ENCODE data around the gene ATP1A2. TPM values are rescaled to one million over a fixed set of nuclear protein-coding genes. Genes with fewer than 3 reads are reported as not detected.

ATP1A2 gene
- total RNA-seq, 3 donors from 2014 or later (not counting 1 experiment from before 2014, with no cell fraction given), result not detected

DNA sequence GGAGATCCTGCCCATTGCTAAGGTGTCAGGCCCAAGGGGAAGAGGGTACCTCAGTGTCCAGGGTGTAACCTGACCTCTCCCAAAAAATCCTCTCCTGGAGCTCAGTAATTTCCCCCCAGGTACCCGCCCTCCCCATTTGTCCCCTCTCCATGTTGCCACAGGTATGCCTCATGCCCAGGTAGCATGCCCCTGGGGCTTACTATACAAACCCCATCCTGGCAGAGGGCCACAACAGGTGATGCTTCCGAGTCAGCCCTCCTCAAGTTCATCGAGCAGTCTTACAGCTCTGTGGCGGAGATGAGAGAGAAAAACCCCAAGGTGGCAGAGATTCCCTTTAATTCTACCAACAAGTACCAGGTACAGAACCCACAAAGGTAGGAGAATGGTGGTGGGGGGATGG lies 51.5 kb downstream of the ATP1A2 start:
- H3K4me3 Mint-ChIP-seq, result no peak overlapping the region
- no peak for ATAC-seq

GRCh38 chr1:160167580-160167979 lies 52.0 kb downstream of the ATP1A2 start:
- no peaks in the 10 kb centered on the region for H3K9me3 ChIP-seq (ENCODE audit: control insufficient read depth, insufficient read depth, low read length)
- TF ChIP-seq, protein P1, sequence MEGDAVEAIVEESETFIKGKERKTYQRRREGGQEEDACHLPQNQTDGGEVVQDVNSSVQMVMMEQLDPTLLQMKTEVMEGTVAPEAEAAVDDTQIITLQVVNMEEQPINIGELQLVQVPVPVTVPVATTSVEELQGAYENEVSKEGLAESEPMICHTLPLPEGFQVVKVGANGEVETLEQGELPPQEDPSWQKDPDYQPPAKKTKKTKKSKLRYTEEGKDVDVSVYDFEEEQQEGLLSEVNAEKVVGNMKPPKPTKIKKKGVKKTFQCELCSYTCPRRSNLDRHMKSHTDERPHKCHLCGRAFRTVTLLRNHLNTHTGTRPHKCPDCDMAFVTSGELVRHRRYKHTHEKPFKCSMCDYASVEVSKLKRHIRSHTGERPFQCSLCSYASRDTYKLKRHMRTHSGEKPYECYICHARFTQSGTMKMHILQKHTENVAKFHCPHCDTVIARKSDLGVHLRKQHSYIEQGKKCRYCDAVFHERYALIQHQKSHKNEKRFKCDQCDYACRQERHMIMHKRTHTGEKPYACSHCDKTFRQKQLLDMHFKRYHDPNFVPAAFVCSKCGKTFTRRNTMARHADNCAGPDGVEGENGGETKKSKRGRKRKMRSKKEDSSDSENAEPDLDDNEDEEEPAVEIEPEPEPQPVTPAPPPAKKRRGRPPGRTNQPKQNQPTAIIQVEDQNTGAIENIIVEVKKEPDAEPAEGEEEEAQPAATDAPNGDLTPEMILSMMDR (IDR thresholded peaks at IDR 0.05), result no peak
- Mint-ChIP-seq H3K36me3 (no peaks in the 10 kb centered on the region), H3K27me3 (ENCODE audit: low read depth in 2 of 2) (peaks cover 21 to 22% of the 10 kb centered on the region in 2 donors), H3K4me1 (peaks cover 20 to 22% of the 10 kb centered on the region in 2 donors), H3K27ac (no peak overlapping the region), H3K9me3 (no peaks in the 10 kb centered on the region), H3K4me3 (no peak overlapping the region)
- intact Hi-C loops (cut with micrococcal nuclease), result no loop called here
- 96% methylated on average over 6 of the region's 6 CpGs for WGBS (ENCODE audit: insufficient coverage)
- DNase-seq (no peak), ATAC-seq (no peak)
- no peaks in the 10 kb centered on the region for H3K36me3 ChIP-seq (ENCODE audit: control insufficient read depth, insufficient read depth, low read length)
- peaks cover 32% of the 10 kb centered on the region for H3K4me1 ChIP-seq (ENCODE audit: control insufficient read depth, insufficient read depth, low read length)
- no peak overlapping the region for H3K4me3 ChIP-seq (ENCODE audit: low read length)
- no peak overlapping the region for H3K27ac ChIP-seq (ENCODE audit: low read length)
- peaks cover 4% of the 10 kb centered on the region for H3K27me3 ChIP-seq (ENCODE audit: control insufficient read depth, insufficient read depth, low read length)

More for the DNA sequence above, 51.5 kb downstream of the ATP1A2 start:
- Histone ChIP-seq H3K27ac (ENCODE audit: low read length) (no peak overlapping the region), H3K9me3 (ENCODE audit: control insufficient read depth, insufficient read depth, low read length) (no peaks in the 10 kb centered on the region), H3K4me1 (ENCODE audit: control insufficient read depth, insufficient read depth, low read length) (peaks cover 36% of the 10 kb centered on the region), H3K27me3 (ENCODE audit: control insufficient read depth, insufficient read depth, low read length) (peaks cover 4% of the 10 kb centered on the region), H3K4me3 (ENCODE audit: low read length) (no peak overlapping the region), H3K36me3 (ENCODE audit: control insufficient read depth, insufficient read depth, low read length) (no peaks in the 10 kb centered on the region)
- Mint-ChIP-seq H3K27me3 (ENCODE audit: low read depth in 2 of 2) (peaks cover 19 to 21% of the 10 kb centered on the region in 2 donors), H3K4me1 (peaks cover 20 to 22% of the 10 kb centered on the region in 2 donors), H3K27ac (no peak overlapping the region), H3K9me3 (no peaks in the 10 kb centered on the region), H3K36me3 (no peaks in the 10 kb centered on the region)
- intact Hi-C loops (cut with micrococcal nuclease), result no loop called here
- 86% methylated on average over 3 of the region's 4 CpGs for WGBS (ENCODE audit: insufficient coverage)
- no peak for DNase-seq
- TF ChIP-seq, protein P1 (IDR thresholded peaks at IDR 0.05), result no peak

DNA sequence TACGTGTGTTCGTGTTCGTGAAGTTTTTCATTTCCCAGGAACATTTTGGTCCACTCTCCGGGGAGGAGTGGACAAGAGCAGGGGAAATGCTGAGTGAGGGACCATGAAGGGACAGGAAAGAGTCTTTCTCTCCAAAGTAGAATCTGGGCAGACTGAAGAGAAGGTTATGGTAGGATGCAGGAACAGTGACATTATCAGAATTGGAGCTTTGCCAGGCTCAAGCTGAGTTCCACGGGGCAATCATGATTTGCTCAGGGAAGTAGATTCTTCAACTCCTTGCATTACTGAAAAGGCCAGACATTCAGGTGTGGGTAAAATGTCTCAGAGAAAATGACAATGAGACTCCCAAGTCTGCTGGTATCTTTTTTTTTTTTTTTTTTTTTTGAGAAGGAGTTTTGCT lies 52.5 kb downstream of the ATP1A2 start:
- Histone ChIP-seq H3K4me3 (ENCODE audit: low read length) (no peak overlapping the region), H3K36me3 (ENCODE audit: control insufficient read depth, insufficient read depth, low read length) (no peaks in the 10 kb centered on the region), H3K27me3 (ENCODE audit: control insufficient read depth, insufficient read depth, low read length) (peaks cover 4% of the 10 kb centered on the region), H3K27ac (ENCODE audit: low read length) (no peak overlapping the region), H3K4me1 (ENCODE audit: control insufficient read depth, insufficient read depth, low read length) (peaks cover 32% of the 10 kb centered on the region), H3K9me3 (ENCODE audit: control insufficient read depth, insufficient read depth, low read length) (no peaks in the 10 kb centered on the region)
- 81% methylated on average over 4 of the region's 5 CpGs for WGBS (ENCODE audit: insufficient coverage)
- Mint-ChIP-seq H3K4me3 (no peak overlapping the region), H3K36me3 (no peaks in the 10 kb centered on the region), H3K4me1 (peaks cover 20 to 22% of the 10 kb centered on the region in 2 donors), H3K9me3 (no peaks in the 10 kb centered on the region), H3K27me3 (ENCODE audit: low read depth in 2 of 2) (peaks cover 21 to 22% of the 10 kb centered on the region in 2 donors), H3K27ac (no peak overlapping the region)
- intact Hi-C loops (cut with micrococcal nuclease), result no loop called here
- DNase-seq, result no peak
- TF ChIP-seq, protein P1 (IDR thresholded peaks at IDR 0.05), result no peak
- ATAC-seq, result no peak
